ENCODE data around the gene UBL4B.

Gene UBL4B

DNA sequence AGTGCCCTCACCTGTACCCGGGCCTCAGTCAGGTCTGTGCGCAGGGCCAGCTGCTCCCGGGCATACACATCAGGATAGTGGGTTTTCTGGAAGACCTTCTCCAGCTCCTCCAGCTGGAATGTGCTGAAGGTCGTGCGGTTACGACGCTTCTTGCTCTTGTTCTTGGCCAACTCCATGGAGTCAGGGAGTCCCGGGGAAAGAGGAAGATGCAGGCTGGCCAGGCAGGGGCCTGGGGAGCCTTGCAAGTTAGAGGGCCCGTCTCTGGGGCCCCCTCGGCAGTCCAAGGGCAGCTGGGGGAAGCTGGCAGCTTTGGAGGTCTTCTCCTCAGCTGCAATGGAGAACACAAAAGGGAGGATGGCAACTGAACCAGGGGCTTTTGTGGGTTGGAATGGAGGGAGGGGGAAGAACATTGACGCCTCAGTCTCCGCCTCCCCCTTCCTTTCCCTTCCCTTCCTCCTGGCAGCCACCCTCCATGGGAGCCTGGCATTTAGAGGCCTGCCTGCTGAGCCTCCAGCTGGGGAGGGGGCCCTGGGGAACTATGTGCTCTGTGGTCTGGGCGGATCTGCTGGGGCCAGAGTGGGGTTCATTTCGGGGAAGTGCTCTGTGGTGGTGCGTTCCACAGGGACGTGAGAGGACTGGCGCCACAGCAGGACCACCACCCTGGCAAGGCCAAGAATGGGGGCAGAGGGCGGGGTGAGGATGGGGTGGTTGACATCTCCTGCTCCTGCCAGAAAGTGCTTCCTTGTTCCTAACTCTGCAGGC lies 47.5 kb upstream of the UBL4B start:
- Histone ChIP-seq H3K9ac (ENCODE audit: low read length) (no peak overlapping the region), H2AFZ (ENCODE audit: low read length) (no peak overlapping the region), H3K27me3 (ENCODE audit: insufficient read depth, low read length) (no peaks in the 10 kb centered on the region; the same call in 1 of the 2 replicates), H3K9me3 (ENCODE audit: low read length) (no peaks in the 10 kb centered on the region), H3K4me1 (ENCODE audit: insufficient read depth, low read length, severe bottlenecking) (no peaks in the 10 kb centered on the region), H3K36me3 (ENCODE audit: insufficient read depth, low read length) (no peaks in the 10 kb centered on the region; the same call in 1 of the 2 replicates), H3K4me3 (ENCODE audit: low read depth, low read length, poor library complexity, severe bottlenecking) (no peak overlapping the region), H3K9me2 (ENCODE audit: low read depth, low read length) (no peaks in the 10 kb centered on the region), H3F3A (ENCODE audit: insufficient read depth, low read length) (no peaks in the 10 kb centered on the region), H3K4me2 (ENCODE audit: low read length) (no peak overlapping the region), H4K20me1 (ENCODE audit: insufficient read depth, low read length) (no peaks in the 10 kb centered on the region), H3K27ac (ENCODE audit: low read depth, low read length, poor library complexity, severe bottlenecking) (no peak overlapping the region), H3K79me2 (ENCODE audit: insufficient read depth, low read length) (no peaks in the 10 kb centered on the region)
- TF ChIP-seq, protein P1, sequence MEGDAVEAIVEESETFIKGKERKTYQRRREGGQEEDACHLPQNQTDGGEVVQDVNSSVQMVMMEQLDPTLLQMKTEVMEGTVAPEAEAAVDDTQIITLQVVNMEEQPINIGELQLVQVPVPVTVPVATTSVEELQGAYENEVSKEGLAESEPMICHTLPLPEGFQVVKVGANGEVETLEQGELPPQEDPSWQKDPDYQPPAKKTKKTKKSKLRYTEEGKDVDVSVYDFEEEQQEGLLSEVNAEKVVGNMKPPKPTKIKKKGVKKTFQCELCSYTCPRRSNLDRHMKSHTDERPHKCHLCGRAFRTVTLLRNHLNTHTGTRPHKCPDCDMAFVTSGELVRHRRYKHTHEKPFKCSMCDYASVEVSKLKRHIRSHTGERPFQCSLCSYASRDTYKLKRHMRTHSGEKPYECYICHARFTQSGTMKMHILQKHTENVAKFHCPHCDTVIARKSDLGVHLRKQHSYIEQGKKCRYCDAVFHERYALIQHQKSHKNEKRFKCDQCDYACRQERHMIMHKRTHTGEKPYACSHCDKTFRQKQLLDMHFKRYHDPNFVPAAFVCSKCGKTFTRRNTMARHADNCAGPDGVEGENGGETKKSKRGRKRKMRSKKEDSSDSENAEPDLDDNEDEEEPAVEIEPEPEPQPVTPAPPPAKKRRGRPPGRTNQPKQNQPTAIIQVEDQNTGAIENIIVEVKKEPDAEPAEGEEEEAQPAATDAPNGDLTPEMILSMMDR (IDR thresholded peaks at IDR 0.05; ENCODE audit: low read length), result no peak
- TF ChIP-seq EZH2 (IDR thresholded peaks at IDR 0.05; ENCODE audit: borderline replicate concordance, low read length), result no peak

DNA sequence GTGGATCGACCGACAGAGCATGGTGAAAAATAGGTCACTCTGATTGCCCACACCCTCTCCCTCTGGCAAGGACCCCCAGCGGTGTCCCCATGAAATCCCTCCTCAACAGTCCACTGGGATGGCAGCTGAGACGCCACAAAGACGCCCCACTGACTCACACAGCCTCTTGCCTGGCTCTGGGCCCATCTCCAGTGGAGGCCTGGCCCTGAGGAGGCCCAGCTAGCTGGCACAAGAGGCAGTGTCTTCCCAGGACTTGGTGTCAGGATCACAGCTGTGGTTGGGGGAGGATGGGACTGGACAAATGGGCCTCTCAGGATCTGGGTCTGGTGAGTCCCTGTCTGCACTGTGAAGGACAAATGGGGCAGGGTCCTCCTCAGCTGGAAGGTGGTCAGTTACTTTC lies 46.4 kb upstream of the UBL4B start:
- no peak overlapping the region for H3K4me3 ChIP-seq (ENCODE audit: low read depth, low read length, poor library complexity, severe bottlenecking)
- no peaks in the 10 kb centered on the region for H3F3A ChIP-seq (ENCODE audit: insufficient read depth, low read length)
- H3K9ac ChIP-seq (ENCODE audit: low read length), result no peak overlapping the region
- H3K27ac ChIP-seq (ENCODE audit: low read depth, low read length, poor library complexity, severe bottlenecking), result no peak overlapping the region
- H3K4me2 ChIP-seq (ENCODE audit: low read length), result no peak overlapping the region
- no peaks in the 10 kb centered on the region; the same call in 1 of the 2 replicates for H3K27me3 ChIP-seq (ENCODE audit: insufficient read depth, low read length)
- H3K79me2 ChIP-seq (ENCODE audit: insufficient read depth, low read length), result no peaks in the 10 kb centered on the region
- H3K36me3 ChIP-seq (ENCODE audit: insufficient read depth, low read length), result no peaks in the 10 kb centered on the region; the same call in 1 of the 2 replicates
- TF ChIP-seq, protein P1 (IDR thresholded peaks at IDR 0.05; ENCODE audit: low read length), result no peak
- TF ChIP-seq EZH2 (IDR thresholded peaks at IDR 0.05; ENCODE audit: borderline replicate concordance, low read length), result no peak
- H4K20me1 ChIP-seq (ENCODE audit: insufficient read depth, low read length), result no peaks in the 10 kb centered on the region
- H3K9me2 ChIP-seq (ENCODE audit: low read depth, low read length), result no peaks in the 10 kb centered on the region
- H2AFZ ChIP-seq (ENCODE audit: low read length), result no peak overlapping the region
- H3K9me3 ChIP-seq (ENCODE audit: low read length), result no peaks in the 10 kb centered on the region
- no peaks in the 10 kb centered on the region for H3K4me1 ChIP-seq (ENCODE audit: insufficient read depth, low read length, severe bottlenecking)

DNA sequence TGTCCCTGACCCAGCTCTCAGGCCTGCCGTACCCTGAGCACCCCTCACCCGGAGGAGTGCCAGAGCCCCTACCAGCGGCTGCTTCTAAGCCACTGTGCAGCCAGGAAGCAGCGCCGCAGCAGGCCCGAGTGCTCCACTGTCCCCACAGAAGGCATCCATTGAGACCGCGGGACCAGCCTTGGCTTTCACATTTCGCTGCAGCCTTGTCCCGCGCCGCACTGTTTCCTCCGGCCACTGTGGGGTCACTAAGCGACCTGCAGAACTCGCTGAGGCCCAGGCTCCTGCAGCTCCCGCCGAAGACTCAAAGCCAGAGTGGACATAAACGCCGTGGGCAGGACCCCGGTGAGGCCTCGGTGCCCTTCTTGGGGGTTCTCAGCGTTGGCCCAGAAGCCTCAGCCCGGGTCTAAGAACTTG lies 44.8 kb upstream of the UBL4B start:
- Histone ChIP-seq H3F3A (ENCODE audit: insufficient read depth, low read length) (no peaks in the 10 kb centered on the region), H3K9ac (ENCODE audit: low read length) (no peak overlapping the region), H3K36me3 (ENCODE audit: insufficient read depth, low read length) (no peaks in the 10 kb centered on the region), H3K79me2 (ENCODE audit: insufficient read depth, low read length) (no peaks in the 10 kb centered on the region), H3K27me3 (ENCODE audit: insufficient read depth, low read length) (no peaks in the 10 kb centered on the region; the same call in 1 of the 2 replicates), H3K9me3 (ENCODE audit: low read length) (no peaks in the 10 kb centered on the region), H3K4me3 (ENCODE audit: low read depth, low read length, poor library complexity, severe bottlenecking) (no peak overlapping the region), H3K27ac (ENCODE audit: low read depth, low read length, poor library complexity, severe bottlenecking) (no peak overlapping the region), H2AFZ (ENCODE audit: low read length) (no peak overlapping the region), H4K20me1 (ENCODE audit: insufficient read depth, low read length) (no peaks in the 10 kb centered on the region), H3K9me2 (ENCODE audit: low read depth, low read length) (no peaks in the 10 kb centered on the region), H3K4me1 (ENCODE audit: insufficient read depth, low read length, severe bottlenecking) (no peaks in the 10 kb centered on the region), H3K4me2 (ENCODE audit: low read length) (no peak overlapping the region)
- TF ChIP-seq, protein P1 (IDR thresholded peaks at IDR 0.05; ENCODE audit: low read length), result no peak
- no peak for TF ChIP-seq EZH2 (IDR thresholded peaks at IDR 0.05; ENCODE audit: borderline replicate concordance, low read length)

All from OCI-LY1 (cell line).